ENCODE measurements around the gene CLDN17.

The CLDN17 gene

DNA sequence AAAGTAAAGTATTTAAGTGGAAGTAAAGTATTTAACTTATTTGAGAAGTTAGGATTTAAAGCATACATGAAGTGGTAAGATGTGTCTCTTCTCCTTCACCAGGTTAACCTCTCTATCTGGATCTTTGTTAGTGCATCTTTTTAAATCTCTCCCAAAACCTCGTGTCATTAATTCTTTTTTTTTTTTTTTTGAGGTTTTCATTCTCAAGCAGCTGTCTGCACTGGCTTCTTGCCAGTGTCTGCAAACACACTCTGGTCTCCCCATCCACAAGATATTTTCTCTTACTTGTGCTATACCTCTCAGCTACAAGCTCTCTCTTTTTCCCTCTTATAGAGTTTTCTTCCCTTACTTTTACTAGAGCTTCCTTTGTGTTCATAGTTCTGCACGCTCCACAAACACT is 49.0 kb downstream of the CLDN17 start:
- no peak for DNase-seq (ENCODE audit: low spot score)

- no peak for DNase-seq (ENCODE audit: low spot score)
Observed at GRCh38 chr21:30116479-30116878, 50.1 kb downstream of the CLDN17 start.
